HepG2 (cell line): ENCODE measurements around the gene TTC16. TPM values are rescaled to one million over a fixed set of nuclear protein-coding genes. Genes with fewer than 3 reads are reported as not detected.
A peak's percentile ranks its signal among the peaks of the same experiment; 100 is the strongest.

Experiments used
- ATAC-seq: fragments of 200-7000 bp; cut with Tn5 transposase; 3 replicates; pipeline ENCODE4 v1.9.1; 2020; ENCODE audit warnings: mild to moderate bottlenecking, moderate library complexity
- BruUV-seq: library from RNA; stranded (reverse); fragments of 400-500 nt; replicated peaks from 2 replicates; lab custom pipeline; 2021; lab: Mats Ljungman, UMichigan
- CTCF ChIA-PET: fragments of 300-600 bp; formaldehyde crosslinking; extraction: SDS; loops from one replicate; lab custom pipeline; 2021; ENCODE audit warnings: low total read pairs, inconsistent platforms, low intra/inter-chr PET ratio; lab: Yijun Ruan, JAX
- POLR2A ChIA-PET: fragments of 350-600 bp; sonication (Branson Sonifier 250); formaldehyde crosslinking; loops from one replicate; lab custom pipeline; 2020; ENCODE audit warnings: antibody characterized with exemption, inconsistent platforms; lab: Yijun Ruan, JAX
- DNase-seq: peaks from one replicate; pipeline ENCODE4 v3.0.0-alpha.2; 2015; ENCODE audit warnings: low spot score
- FAIRE-seq: peaks from 3 replicates; lab custom pipeline; 2011; peaks lifted over from hg19 to GRCh38; lab: Jason Lieb, UNC
- H2AFZ ChIP-seq: one replicate; pipeline ENCODE4 v1.6.1; 2011; ENCODE audit warnings: low read length, inconsistent platforms
- H3K27ac ChIP-seq: fragments of 300-600 bp; 3 replicates; pipeline ENCODE4 v1.8.0; 2011; ENCODE audit warnings: mixed run types, mild to moderate bottlenecking, mixed read lengths, low read length, inconsistent platforms; ENCODE audit not compliant: insufficient read depth; ENCODE audit errors: extremely low read length
- H3K27me3 ChIP-seq, 2 experiments: fragments of 200-600 bp in 1 of 2; 2 replicates in 1 of 2; 3 replicates in 1 of 2; pipeline versions ENCODE4 v1.6.0 to v1.8.0; 2011; ENCODE audit warnings: low read length in 2 of 2, mild to moderate bottlenecking in 2 of 2, moderate library complexity in 2 of 2, inconsistent platforms in 1 of 2; ENCODE audit not compliant: insufficient read depth in 2 of 2, control insufficient read depth in 1 of 2
- H3K36me3 ChIP-seq, 2 experiments: fragments of 200-600 bp in 1 of 2; replicated peaks in 1 of 2; 2 replicates in 1 of 2; 3 replicates in 1 of 2; pipeline versions ENCODE4 v1.5.1 to v1.8.0; 2011; ENCODE audit warnings: low read length in 2 of 2, inconsistent platforms in 1 of 2; ENCODE audit not compliant: insufficient read depth in 2 of 2, control insufficient read depth in 1 of 2
- H3K4me1 ChIP-seq: 2 replicates; pipeline ENCODE4 v1.5.1; 2012; ENCODE audit warnings: low read length, inconsistent platforms; ENCODE audit not compliant: insufficient read depth
- H3K4me2 ChIP-seq: 2 replicates; pipeline ENCODE4 v1.6.0; 2011; ENCODE audit warnings: low read depth, low read length, inconsistent platforms
- H3K4me3 ChIP-seq, 3 experiments: fragments of 200-600 bp in 1 of 3; sonication (generic), shearing (Covaris generic) in 1 of 3; replicated peaks in 1 of 3; 2 replicates each; pipeline ENCODE4 v1.5.1; 2011 to 2016; ENCODE audit warnings: low read length in 3 of 3, inconsistent platforms in 2 of 3, low read depth in 2 of 3, mild to moderate bottlenecking in 2 of 3, control low read depth in 1 of 3, mixed read lengths in 1 of 3; ENCODE audit not compliant: insufficient read depth in 1 of 3
- H3K79me2 ChIP-seq: one replicate; pipeline ENCODE4 v1.6.1; 2011; ENCODE audit warnings: low read length, inconsistent platforms; ENCODE audit not compliant: insufficient read depth
- H3K9ac ChIP-seq: 2 replicates; pipeline ENCODE4 v1.6.0; 2011; ENCODE audit warnings: mild to moderate bottlenecking, low read depth, low read length, inconsistent platforms; ENCODE audit not compliant: insufficient read depth
- H3K9me3 ChIP-seq: 2 replicates; pipeline ENCODE4 v1.5.1; 2012; ENCODE audit warnings: mild to moderate bottlenecking, low read length
- H4K20me1 ChIP-seq: 2 replicates; pipeline ENCODE4 v1.6.0; 2011; ENCODE audit warnings: inconsistent platforms, mild to moderate bottlenecking, low read length, moderate library complexity; ENCODE audit not compliant: insufficient read depth
- BHLHE40 ChIP-seq: IDR thresholded peaks from 2 replicates; pipeline ENCODE4 v1.6.1; 2011; ENCODE audit warnings: low read length, improper control_type of control experiment
- HES4 ChIP-seq: sonication (generic); formaldehyde crosslinking; IDR thresholded peaks from 2 replicates; pipeline ENCODE4 v1.9.0; 2021; ENCODE audit warnings: mild to moderate bottlenecking, missing genetic modification reagents, borderline replicate concordance
- HMGA1 ChIP-seq: sonication (generic); formaldehyde crosslinking; conservative IDR thresholded peaks from 2 replicates; pipeline ENCODE4 v1.4.0; 2020; ENCODE audit warnings: missing genetic modification reagents
- PHF21A ChIP-seq: sonication (generic); formaldehyde crosslinking; IDR thresholded peaks from 2 replicates; pipeline ENCODE4 v1.5.0; 2020; ENCODE audit warnings: mild to moderate bottlenecking, missing genetic modification reagents
- ZC3H13 ChIP-seq: sonication (generic); formaldehyde crosslinking; IDR thresholded peaks from 2 replicates; pipeline ENCODE4 v1.8.1; 2023; ENCODE audit warnings: mild to moderate bottlenecking, missing genetic modification reagents, moderate library complexity
- ZNF629 ChIP-seq: sonication (generic); formaldehyde crosslinking; conservative IDR thresholded peaks from 2 replicates; pipeline ENCODE4 v1.5.0; 2020; ENCODE audit warnings: missing genetic modification reagents
- WGBS: methylation state at CpG from one replicate; pipeline ENCODE4 v1.1.6; 2017; ENCODE audit warnings: low lambda C conversion rate; 5-methylcytosine and 5-hydroxymethylcytosine counted together
- in situ Hi-C: cut with HindIII; loops from 2 replicates; pipeline ENCODE4 v1.10.0; 2017; ENCODE audit warnings: low pct_unique_long_range_greater_than_20kb; ENCODE audit not compliant: extremely low pct_ligation_motif_present
- intact Hi-C: fragments of 100-400 bp; cut with micrococcal nuclease; formaldehyde crosslinking; loops from one replicate; pipeline ENCODE4 v1.10.0; 2022; ENCODE audit not compliant: unreplicated experiment
- polyA plus RNA-seq, 8 experiments: library from polyadenylated mRNA; depleted of rRNA in 3 of 8; stranded (reverse) in 7 of 8; unstranded in 1 of 8; fragments of >200 nt; fragmentation: Illumina TruSeq in 4 of 8; extraction: Trizol in 4 of 8; gene quantifications; 2 replicates each; pipeline versions ENCODE4 v1.2.1 to v1.2.3, GENCODE V29; 2011 to 2016; ENCODE audit warnings: low read depth in 4 of 8, missing spikeins in 1 of 8, mixed read lengths in 1 of 8; ENCODE audit not compliant: insufficient read depth in 1 of 8
- total RNA-seq, 5 experiments: library from RNA; depleted of rRNA; stranded (reverse); fragments of >200 nt; fragmentation: Illumina TruSeq; extraction: Trizol; gene quantifications; 2 replicates each; pipeline ENCODE4 v1.2.3, GENCODE V29; 2016; ENCODE audit warnings: low read depth in 1 of 5
- TF ChIP-seq, protein P1 (sequence below): sonication (generic); formaldehyde crosslinking; IDR thresholded peaks from 2 replicates; pipeline ENCODE4 v1.4.0; 2020; ENCODE audit warnings: low read depth, missing genetic modification reagents
- TF ChIP-seq, protein P2 (sequence below): sonication (generic); formaldehyde crosslinking; IDR thresholded peaks from 2 replicates; pipeline ENCODE4 v1.4.0; 2020; ENCODE audit warnings: missing genetic modification reagents
- TF ChIP-seq, protein P3 (sequence below): sonication (generic); formaldehyde crosslinking; IDR thresholded peaks from 2 replicates; pipeline ENCODE4 v1.5.0; 2020; ENCODE audit warnings: mild to moderate bottlenecking, missing genetic modification reagents, moderate library complexity

The TTC16 gene
- total and polyA plus RNA-seq, 2 of the 13 experiments (the other 11 are each of a cell fraction or from before 2014, with no cell fraction given), result not detected

DNA sequence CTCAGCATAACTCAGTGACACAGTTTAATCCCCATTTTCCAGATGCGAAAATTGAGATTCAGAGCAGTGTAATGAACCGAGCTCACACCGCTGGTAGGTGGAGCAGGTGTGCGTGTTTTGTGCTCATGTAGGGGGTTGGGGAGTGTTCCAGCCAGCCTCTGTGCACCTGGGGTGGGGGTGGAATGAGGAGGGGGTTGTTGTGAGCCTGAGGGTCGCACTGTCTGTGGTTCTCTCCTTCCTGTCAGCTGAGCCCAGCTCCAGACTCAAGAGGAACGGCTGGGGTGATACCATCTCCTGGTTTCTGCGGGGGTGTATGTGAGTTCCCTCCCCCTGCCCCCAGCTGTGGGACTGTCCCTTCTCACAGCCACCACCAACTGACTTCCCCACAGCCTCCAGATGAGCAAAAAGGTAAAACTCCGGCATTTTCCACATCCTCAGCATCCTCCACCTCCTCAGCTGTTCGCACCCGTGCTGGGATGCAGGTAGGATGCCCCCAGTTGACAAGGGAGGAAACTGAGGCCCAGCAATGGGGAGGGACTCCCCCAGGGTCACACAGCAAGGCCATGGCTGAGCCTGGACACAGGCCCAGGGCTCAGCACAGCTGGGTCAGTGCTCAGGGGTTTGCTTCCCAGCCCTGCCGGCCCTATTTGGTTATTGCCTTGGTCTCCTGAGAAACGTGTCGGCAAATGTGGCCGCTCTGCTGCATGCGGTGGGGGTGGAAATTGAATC is 60.5 kb downstream of the TTC16 start:
- no peak overlapping the region for H3K9ac ChIP-seq
- no peaks in the 10 kb centered on the region for H3K36me3 ChIP-seq
- H3K79me2 ChIP-seq, result no peaks in the 10 kb centered on the region
- peaks cover 0 to 33% of the 10 kb centered on the region in 2 experiments; a peak in 3 of 5 replicates for H3K27me3 ChIP-seq
- no peak overlapping the region for H2AFZ ChIP-seq
- no TSS peak for BruUV-seq
- POLR2A ChIA-PET, result no interaction called here
- in situ Hi-C loops (no loop called here), intact Hi-C loops (no loop called here)
- no peak overlapping the region for H3K4me2 ChIP-seq
- H4K20me1 ChIP-seq, result no peaks in the 10 kb centered on the region
- no peak for DNase-seq
- no peak for FAIRE-seq
- no peak overlapping the region for H3K4me3 ChIP-seq
- no peak overlapping the region for H3K27ac ChIP-seq
- TF ChIP-seq BHLHE40 (peak; percentile 28; the same call in 1 of the 2 replicates), PHF21A (no peak), HES4 (no peak), HMGA1 (no peak), ZNF629 (peak; percentile 43; the same call in 1 of the 2 replicates), ZC3H13 (CRISPR knock-in tag) (no peak)
- TF ChIP-seq, protein P1, sequence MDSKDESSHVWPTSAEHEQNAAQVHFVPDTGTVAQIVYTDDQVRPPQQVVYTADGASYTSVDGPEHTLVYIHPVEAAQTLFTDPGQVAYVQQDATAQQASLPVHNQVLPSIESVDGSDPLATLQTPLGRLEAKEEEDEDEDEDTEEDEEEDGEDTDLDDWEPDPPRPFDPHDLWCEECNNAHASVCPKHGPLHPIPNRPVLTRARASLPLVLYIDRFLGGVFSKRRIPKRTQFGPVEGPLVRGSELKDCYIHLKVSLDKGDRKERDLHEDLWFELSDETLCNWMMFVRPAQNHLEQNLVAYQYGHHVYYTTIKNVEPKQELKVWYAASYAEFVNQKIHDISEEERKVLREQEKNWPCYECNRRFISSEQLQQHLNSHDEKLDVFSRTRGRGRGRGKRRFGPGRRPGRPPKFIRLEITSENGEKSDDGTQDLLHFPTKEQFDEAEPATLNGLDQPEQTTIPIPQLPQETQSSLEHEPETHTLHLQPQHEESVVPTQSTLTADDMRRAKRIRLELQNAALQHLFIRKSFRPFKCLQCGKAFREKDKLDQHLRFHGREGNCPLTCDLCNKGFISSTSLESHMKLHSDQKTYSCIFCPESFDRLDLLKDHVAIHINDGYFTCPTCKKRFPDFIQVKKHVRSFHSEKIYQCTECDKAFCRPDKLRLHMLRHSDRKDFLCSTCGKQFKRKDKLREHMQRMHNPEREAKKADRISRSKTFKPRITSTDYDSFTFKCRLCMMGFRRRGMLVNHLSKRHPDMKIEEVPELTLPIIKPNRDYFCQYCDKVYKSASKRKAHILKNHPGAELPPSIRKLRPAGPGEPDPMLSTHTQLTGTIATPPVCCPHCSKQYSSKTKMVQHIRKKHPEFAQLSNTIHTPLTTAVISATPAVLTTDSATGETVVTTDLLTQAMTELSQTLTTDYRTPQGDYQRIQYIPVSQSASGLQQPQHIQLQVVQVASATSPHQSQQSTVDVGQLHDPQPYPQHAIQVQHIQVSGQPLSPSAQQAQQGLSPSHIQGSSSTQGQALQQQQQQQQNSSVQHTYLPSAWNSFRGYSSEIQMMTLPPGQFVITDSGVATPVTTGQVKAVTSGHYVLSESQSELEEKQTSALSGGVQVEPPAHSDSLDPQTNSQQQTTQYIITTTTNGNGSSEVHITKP (CRISPR knock-in tag), result peak; percentile 90
- TF ChIP-seq, protein P2, sequence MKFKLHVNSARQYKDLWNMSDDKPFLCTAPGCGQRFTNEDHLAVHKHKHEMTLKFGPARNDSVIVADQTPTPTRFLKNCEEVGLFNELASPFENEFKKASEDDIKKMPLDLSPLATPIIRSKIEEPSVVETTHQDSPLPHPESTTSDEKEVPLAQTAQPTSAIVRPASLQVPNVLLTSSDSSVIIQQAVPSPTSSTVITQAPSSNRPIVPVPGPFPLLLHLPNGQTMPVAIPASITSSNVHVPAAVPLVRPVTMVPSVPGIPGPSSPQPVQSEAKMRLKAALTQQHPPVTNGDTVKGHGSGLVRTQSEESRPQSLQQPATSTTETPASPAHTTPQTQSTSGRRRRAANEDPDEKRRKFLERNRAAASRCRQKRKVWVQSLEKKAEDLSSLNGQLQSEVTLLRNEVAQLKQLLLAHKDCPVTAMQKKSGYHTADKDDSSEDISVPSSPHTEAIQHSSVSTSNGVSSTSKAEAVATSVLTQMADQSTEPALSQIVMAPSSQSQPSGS (CRISPR knock-in tag), result no peak
- TF ChIP-seq, protein P3, sequence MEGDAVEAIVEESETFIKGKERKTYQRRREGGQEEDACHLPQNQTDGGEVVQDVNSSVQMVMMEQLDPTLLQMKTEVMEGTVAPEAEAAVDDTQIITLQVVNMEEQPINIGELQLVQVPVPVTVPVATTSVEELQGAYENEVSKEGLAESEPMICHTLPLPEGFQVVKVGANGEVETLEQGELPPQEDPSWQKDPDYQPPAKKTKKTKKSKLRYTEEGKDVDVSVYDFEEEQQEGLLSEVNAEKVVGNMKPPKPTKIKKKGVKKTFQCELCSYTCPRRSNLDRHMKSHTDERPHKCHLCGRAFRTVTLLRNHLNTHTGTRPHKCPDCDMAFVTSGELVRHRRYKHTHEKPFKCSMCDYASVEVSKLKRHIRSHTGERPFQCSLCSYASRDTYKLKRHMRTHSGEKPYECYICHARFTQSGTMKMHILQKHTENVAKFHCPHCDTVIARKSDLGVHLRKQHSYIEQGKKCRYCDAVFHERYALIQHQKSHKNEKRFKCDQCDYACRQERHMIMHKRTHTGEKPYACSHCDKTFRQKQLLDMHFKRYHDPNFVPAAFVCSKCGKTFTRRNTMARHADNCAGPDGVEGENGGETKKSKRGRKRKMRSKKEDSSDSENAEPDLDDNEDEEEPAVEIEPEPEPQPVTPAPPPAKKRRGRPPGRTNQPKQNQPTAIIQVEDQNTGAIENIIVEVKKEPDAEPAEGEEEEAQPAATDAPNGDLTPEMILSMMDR (CRISPR knock-in tag), result no peak
- H3K9me3 ChIP-seq, result no peaks in the 10 kb centered on the region
- peaks cover 24% of the 10 kb centered on the region for H3K4me1 ChIP-seq
- 48% methylated on average over 12 of the region's 15 CpGs for WGBS
- ATAC-seq, result no peak
- CTCF ChIA-PET, result no interaction called here
